HL-60 (cell line): Measurements from ENCODE around the gene CLUH.
"Not testable (repeated sequence)": the region's sequence is repeated elsewhere in the genome, so short reads cannot be mapped to it uniquely, and the experiment has no call there.

ENCODE experiments used
- DNase-seq, 2 experiments: peaks; one replicate each; pipeline ENCODE4 v3.0.0-alpha.2; 2010 to 2020; ENCODE audit warnings: low read depth in 1 of 2, low spot score in 1 of 2
- H3K27ac ChIP-seq: fragments of 250-450 bp; sonication (Bioruptor Pico); replicated peaks from 2 replicates; pipeline ENCODE4 v1.5.1; 2020; ENCODE audit warnings: mild to moderate bottlenecking, moderate library complexity
- H3K27me3 ChIP-seq: fragments of 250-450 bp; sonication (Bioruptor Pico); 2 replicates; pipeline ENCODE4 v1.5.1; 2021; ENCODE audit warnings: mild to moderate bottlenecking, moderate library complexity; ENCODE audit not compliant: insufficient read depth, poor library complexity, severe bottlenecking
- H3K4me3 ChIP-seq: replicated peaks from 2 replicates; pipeline ENCODE4 v1.5.1; 2011; ENCODE audit warnings: mild to moderate bottlenecking, control low read depth, low read length; ENCODE audit not compliant: insufficient read depth
- GABPA ChIP-seq: IDR thresholded peaks from 2 replicates; pipeline ENCODE4 v1.6.1; 2012; ENCODE audit warnings: low read depth
- POLR2AphosphoS5 ChIP-seq: IDR thresholded peaks from 2 replicates; pipeline ENCODE4 v1.6.1; 2012; ENCODE audit warnings: low read depth
- SPI1 ChIP-seq: IDR thresholded peaks from 2 replicates; pipeline ENCODE4 v1.6.1; 2012; ENCODE audit warnings: low read depth, mild to moderate bottlenecking, borderline replicate concordance
- TF ChIP-seq, protein P1 (sequence below): IDR thresholded peaks from 2 replicates; pipeline ENCODE4 v1.6.1; 2012; ENCODE audit warnings: low read depth; ENCODE audit not compliant: insufficient replicate concordance
- TF ChIP-seq, protein P2 (sequence below): IDR thresholded peaks from one replicate; pipeline ENCODE4 v1.5.1; 2011; ENCODE audit warnings: low read length, control low read depth, inconsistent platforms; ENCODE audit not compliant: insufficient read depth

CLUH gene

DNA sequence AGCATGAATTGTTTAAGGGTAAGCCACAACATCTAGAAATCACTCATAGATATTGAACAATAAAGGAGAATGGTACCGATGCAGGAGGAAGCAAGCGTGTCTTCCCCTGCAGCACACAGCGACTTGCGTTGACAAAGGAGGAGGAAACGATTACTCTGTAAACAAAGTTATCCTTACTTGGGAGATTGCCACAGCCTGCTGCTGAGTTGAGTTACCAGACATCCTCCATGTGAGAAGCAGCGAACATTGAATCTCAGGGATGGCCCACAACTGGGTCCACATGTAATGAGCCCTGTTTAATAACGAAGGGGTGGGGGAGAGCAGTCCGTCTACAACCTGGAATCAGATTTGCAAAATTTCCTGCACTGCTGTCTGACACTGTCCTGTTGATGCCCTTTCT is 27.7 kb downstream of the CLUH start:
- DNase-seq, result no peak
- Histone ChIP-seq H3K27ac (no peak overlapping the region), H3K27me3 (no peaks in the 10 kb centered on the region), H3K4me3 (no peak overlapping the region)
- TF ChIP-seq SPI1 (no peak), GABPA (no peak), POLR2AphosphoS5 (no peak)
- TF ChIP-seq, protein P1, sequence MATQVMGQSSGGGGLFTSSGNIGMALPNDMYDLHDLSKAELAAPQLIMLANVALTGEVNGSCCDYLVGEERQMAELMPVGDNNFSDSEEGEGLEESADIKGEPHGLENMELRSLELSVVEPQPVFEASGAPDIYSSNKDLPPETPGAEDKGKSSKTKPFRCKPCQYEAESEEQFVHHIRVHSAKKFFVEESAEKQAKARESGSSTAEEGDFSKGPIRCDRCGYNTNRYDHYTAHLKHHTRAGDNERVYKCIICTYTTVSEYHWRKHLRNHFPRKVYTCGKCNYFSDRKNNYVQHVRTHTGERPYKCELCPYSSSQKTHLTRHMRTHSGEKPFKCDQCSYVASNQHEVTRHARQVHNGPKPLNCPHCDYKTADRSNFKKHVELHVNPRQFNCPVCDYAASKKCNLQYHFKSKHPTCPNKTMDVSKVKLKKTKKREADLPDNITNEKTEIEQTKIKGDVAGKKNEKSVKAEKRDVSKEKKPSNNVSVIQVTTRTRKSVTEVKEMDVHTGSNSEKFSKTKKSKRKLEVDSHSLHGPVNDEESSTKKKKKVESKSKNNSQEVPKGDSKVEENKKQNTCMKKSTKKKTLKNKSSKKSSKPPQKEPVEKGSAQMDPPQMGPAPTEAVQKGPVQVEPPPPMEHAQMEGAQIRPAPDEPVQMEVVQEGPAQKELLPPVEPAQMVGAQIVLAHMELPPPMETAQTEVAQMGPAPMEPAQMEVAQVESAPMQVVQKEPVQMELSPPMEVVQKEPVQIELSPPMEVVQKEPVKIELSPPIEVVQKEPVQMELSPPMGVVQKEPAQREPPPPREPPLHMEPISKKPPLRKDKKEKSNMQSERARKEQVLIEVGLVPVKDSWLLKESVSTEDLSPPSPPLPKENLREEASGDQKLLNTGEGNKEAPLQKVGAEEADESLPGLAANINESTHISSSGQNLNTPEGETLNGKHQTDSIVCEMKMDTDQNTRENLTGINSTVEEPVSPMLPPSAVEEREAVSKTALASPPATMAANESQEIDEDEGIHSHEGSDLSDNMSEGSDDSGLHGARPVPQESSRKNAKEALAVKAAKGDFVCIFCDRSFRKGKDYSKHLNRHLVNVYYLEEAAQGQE, result no peak
- TF ChIP-seq, protein P2, sequence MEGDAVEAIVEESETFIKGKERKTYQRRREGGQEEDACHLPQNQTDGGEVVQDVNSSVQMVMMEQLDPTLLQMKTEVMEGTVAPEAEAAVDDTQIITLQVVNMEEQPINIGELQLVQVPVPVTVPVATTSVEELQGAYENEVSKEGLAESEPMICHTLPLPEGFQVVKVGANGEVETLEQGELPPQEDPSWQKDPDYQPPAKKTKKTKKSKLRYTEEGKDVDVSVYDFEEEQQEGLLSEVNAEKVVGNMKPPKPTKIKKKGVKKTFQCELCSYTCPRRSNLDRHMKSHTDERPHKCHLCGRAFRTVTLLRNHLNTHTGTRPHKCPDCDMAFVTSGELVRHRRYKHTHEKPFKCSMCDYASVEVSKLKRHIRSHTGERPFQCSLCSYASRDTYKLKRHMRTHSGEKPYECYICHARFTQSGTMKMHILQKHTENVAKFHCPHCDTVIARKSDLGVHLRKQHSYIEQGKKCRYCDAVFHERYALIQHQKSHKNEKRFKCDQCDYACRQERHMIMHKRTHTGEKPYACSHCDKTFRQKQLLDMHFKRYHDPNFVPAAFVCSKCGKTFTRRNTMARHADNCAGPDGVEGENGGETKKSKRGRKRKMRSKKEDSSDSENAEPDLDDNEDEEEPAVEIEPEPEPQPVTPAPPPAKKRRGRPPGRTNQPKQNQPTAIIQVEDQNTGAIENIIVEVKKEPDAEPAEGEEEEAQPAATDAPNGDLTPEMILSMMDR, result no peak

DNA sequence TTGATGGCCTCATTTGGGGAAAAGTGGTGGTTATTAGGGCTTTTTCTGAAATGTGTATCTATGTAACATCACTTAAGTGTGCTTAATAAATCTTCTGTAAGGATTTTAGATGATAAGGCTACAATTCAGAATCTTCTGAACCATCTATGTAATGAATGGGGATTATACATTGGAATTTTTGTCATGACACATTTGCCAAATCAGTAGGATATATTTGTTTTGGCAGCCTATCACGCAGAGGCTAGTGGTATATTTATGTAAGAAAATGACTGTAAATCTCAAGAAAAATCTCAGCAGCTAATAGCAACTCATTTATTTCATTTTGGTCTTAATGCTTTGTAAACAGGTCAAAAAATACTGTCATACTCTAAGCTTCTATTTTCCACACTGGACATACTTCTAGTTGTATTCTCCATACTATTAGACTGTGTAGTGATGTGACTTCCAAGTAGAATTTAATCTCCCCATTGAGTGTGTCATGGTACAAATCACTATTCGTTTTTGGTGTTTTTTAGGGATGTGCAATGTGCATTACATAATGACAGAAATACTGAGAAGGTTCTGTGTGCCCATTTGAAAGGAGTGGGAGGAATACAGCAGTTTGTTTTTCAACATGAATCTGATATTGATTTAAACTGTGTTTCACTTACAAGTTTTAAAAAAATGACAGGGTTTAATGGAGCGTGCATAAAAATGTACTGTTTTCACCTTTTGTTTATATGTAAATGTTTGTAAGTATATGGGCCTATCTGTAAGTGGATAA is 29.2 kb downstream of the CLUH start:
- H3K27me3 ChIP-seq, result no peaks in the 10 kb centered on the region
- no peak for DNase-seq
- no peak overlapping the region for H3K4me3 ChIP-seq
- TF ChIP-seq, protein P2, result no peak
- H3K27ac ChIP-seq, result no peak overlapping the region

DNA sequence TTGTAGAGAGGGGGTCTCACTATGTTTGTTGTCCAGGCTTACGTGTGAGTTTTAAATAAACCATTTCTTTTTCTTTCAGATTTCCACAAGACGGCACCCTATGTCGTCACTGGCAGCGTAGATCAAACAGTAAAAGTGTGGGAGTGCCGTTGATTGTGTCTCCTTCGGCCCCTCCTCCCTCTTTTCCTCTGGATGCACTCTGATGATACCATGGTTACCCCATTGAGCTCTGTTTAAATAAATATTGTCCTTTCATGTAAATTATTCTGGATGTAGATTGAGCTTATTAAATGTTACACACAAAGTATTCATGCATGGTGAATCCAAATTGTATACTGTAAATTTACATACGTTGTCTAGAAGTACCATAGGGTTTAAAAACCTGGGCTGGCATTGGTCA is 29.9 kb downstream of the CLUH start:
- DNase-seq, result no peak
- H3K27ac ChIP-seq, result no peak overlapping the region
- H3K27me3 ChIP-seq, result no peaks in the 10 kb centered on the region
- H3K4me3 ChIP-seq, result no peak overlapping the region
- TF ChIP-seq, protein P1, result no peak
- TF ChIP-seq, protein P2, result no peak
- TF ChIP-seq SPI1 (no peak), POLR2AphosphoS5 (no peak), GABPA (no peak)

DNA sequence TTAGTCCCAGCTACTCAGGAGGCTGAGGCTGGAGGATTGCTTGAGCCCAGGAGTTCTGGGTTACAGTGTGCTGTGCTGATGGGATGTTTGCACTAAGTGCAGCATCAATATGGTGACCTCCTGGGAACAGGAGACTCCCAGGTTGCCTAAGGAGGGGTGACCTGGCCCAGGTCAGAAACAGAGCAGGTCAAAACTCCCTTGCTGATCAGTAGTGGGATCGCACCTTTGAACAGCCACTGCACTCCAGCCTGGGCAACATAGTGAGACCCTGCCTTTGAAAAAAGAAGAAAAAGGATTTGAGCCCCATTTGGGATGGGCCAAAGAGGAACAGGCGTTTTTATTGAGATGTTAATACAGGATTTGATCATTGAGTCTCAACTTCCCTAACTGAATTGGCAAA is 30.6 kb downstream of the CLUH start:
- TF ChIP-seq, protein P2, result no peak
- TF ChIP-seq, protein P1, result no peak
- no peak for TF ChIP-seq SPI1
- TF ChIP-seq POLR2AphosphoS5, result no peak
- no peak for TF ChIP-seq GABPA
- DNase-seq, result no peak
- Histone ChIP-seq H3K4me3 (no peak overlapping the region), H3K27me3 (no peaks in the 10 kb centered on the region), H3K27ac (no peak overlapping the region)

DNA sequence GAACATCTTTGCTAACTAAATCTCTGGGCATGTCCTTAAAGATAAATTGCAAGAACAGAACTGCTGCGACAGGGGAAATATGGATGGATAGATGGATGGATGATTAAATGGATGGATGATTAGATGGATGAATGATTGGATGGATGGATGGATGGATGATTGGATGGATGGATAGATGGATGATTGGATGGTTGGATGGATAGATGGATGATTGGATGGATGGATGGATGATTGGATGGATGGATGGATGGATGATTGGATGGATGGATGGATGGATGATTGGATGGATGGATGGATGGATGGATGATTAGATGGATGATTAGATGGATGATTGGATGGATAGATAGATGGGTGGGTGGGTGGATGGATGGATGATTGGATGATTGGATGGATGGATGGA is 32.3 kb downstream of the CLUH start:
- H3K27me3 ChIP-seq, H3K27ac ChIP-seq, DNase-seq, H3K4me3 ChIP-seq: not testable (repeated sequence)
